OCI-LY1 (cell line): Measurements from ENCODE around the gene UBQLN4.

Experiments used
- EZH2 ChIP-seq: fragments of 200-600 bp; sonication (generic), shearing (Covaris generic); IDR thresholded peaks from 2 replicates; pipeline ENCODE4 v1.8.0; 2017; ENCODE audit warnings: borderline replicate concordance, mixed run types, mild to moderate bottlenecking, antibody characterized with exemption, low read length, moderate library complexity, mixed read lengths
- TF ChIP-seq, protein P1 (sequence below): fragments of 200-600 bp; sonication (generic), shearing (Covaris generic); IDR thresholded peaks from 2 replicates; pipeline ENCODE4 v1.5.1; 2017; ENCODE audit warnings: mild to moderate bottlenecking, antibody characterized with exemption, low read length, moderate library complexity, mixed read lengths

DNA sequence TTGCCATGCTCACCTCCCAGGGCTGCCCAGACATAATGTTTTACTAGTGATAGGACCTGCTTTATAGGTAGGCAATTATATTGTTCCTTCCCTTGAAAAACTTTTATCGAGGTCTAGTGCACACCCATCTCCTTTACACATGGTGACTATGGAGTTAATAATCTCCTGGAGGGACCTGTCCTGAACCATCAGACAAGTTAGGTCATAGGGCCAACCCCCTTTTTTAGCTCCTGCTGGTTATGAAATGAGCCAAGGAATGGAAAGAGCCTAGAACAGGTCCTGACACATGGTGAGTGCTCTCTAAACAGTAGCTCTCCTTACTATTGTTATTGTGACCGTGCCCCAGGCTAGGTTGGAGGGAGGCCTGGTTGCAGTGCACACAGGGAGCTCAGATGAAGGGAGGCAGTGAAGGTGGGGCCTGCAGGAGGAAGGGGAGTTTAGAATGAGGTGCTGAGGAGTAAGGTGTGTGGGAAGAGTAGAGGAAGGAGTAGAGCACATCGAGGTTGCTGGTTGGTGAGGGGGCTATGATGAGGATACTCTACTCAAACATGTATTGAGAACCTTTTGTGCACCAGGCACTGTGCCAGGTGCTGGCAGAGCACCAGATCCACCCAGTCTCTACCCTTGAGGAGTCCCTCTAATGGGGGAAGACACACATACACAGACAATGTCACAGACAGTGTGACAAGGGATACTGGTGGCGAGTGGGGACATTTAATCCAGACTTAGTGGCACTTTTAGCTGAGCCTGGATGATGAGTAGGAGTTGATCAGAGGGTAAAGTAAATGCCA lies 46.8 kb upstream of the UBQLN4 start:
- TF ChIP-seq, protein P1, sequence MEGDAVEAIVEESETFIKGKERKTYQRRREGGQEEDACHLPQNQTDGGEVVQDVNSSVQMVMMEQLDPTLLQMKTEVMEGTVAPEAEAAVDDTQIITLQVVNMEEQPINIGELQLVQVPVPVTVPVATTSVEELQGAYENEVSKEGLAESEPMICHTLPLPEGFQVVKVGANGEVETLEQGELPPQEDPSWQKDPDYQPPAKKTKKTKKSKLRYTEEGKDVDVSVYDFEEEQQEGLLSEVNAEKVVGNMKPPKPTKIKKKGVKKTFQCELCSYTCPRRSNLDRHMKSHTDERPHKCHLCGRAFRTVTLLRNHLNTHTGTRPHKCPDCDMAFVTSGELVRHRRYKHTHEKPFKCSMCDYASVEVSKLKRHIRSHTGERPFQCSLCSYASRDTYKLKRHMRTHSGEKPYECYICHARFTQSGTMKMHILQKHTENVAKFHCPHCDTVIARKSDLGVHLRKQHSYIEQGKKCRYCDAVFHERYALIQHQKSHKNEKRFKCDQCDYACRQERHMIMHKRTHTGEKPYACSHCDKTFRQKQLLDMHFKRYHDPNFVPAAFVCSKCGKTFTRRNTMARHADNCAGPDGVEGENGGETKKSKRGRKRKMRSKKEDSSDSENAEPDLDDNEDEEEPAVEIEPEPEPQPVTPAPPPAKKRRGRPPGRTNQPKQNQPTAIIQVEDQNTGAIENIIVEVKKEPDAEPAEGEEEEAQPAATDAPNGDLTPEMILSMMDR: no peak
- no peak for TF ChIP-seq EZH2
